SH-SY5Y (cell line): ENCODE measurements around the gene PLA2G4C.

Experiments
- GATA2 ChIP-seq: IDR thresholded peaks from 2 replicates; pipeline ENCODE4 v1.6.1; 2011; ENCODE audit warnings: mild to moderate bottlenecking, low read depth, low read length
- GATA3 ChIP-seq: IDR thresholded peaks from 2 replicates; pipeline ENCODE4 v1.6.1; 2011; ENCODE audit warnings: low read depth, mild to moderate bottlenecking, low read length, moderate library complexity

DNA sequence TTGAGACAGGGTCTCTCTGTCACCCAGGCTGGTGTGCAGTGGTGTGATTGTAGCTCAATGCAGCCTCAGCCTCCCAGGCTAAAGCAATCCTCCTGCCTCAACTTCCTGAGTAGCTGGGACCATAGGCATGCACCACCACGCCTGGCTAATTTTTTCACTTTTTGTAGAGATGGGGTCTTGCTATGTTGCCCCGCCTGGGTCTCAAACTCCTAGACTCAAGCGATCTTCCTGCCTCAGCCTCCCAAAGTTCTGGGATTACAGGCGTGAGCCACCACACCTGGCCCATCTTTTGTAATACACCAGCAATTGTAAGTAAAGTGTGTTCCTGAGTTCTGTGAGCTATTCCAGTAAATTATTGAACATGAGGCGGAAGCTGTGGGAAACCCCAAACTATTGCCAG is 6.7 kb downstream of the PLA2G4C start:
- no peak for TF ChIP-seq GATA2
- no peak for TF ChIP-seq GATA3
